ENCODE results near the gene SSBP4. TPM values are rescaled to one million over a fixed set of nuclear protein-coding genes. Genes with fewer than 3 reads are reported as not detected.

Gene SSBP4
- total RNA-seq, 1 experiment from 2014 or later: 97.5 TPM

GRCh38 chr19:18396471-18397241 is 22.5 kb upstream of the SSBP4 start:
- POLR2A ChIA-PET (ENCODE audit: unreplicated experiment): no interaction called here

DNA sequence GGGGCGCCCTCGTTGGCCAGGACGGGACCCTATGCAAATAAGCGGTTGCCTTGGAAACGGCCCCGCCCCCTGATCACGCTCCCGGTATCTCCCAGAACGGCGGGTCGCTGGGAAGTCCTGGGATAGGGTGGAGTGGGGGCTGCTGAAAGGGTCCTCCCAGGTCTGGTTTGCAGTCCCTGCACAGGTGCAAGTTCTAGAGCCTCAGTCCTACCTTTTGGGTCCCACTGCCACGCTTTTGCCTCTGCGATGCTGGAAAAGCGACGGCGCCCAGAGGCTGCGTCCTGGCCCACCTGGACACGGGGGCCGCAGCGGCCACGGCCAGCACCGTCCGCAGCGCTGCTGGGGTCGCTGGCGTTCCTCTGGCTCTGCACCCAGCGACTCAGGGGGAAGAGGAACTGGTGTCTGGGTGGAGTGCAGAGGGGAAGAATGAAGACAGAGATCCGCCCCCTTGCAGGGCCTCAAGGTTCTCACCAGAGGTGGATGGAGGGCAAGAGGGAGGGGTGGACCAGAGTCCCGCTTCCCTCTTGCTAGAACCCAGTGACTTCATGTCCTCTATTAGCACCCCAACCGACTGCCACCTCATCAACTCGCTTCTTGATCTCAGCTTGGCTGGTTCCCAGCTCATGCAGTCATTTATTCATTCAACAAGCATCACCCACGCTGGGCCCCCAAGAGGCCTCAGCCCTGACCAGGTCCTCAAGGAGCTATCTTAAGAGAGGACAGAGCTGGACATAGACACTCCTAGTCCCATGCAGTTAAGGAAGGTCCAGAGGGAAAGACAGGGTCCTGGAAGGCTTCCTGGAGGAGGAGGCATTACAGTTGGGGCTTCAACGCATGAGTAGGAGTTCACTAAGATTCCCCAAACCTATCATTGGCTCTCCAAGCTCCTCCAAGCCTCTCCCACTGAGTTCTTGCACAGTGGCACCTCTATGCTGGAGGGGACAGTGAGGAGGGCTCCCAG is 21.7 kb upstream of the SSBP4 start, which contains the start of gene LRRC25:
TSS of gene LRRC25 (minus strand) at position 381 of the 961 bp plus-strand sequence. CDS start 659 bp downstream, outside the sequence.
- no peak within 1 kb of the TSS for H3K4me2 ChIP-seq (ENCODE audit: low read length)
- POLR2A ChIA-PET (ENCODE audit: unreplicated experiment): no interaction called here
- H3K27me3 ChIP-seq (ENCODE audit: low read length): no peaks in the 10 kb centered on the region
- H2AFZ ChIP-seq (ENCODE audit: low read length): no peak within 1 kb of the TSS
- H3K27ac ChIP-seq (ENCODE audit: low read length): no peak within 1 kb of the TSS
- no peak for TF ChIP-seq EZH2phosphoT487 (IDR thresholded peaks at IDR 0.05; ENCODE audit: borderline replicate concordance, low read length)
- no peak for TF ChIP-seq CTCF (conservative IDR thresholded peaks at IDR 0.05; ENCODE audit: low read depth, low read length)
- no peak for TF ChIP-seq EZH2 (IDR thresholded peaks at IDR 0.05; ENCODE audit: low read length, unreplicated experiment)
- no TSS peak for BruUV-seq (replicated peaks)
- H3K36me3 ChIP-seq (ENCODE audit: low read depth, low read length): no peaks in the 10 kb centered on the region
- no peaks in the 10 kb centered on the region for H3F3A ChIP-seq (ENCODE audit: low read length, unreplicated experiment)
- intact Hi-C loops (cut with micrococcal nuclease): no loop called here
- peaks cover 10% of the 10 kb centered on the region; the same call in 1 of the 2 replicates for H3K4me1 ChIP-seq (ENCODE audit: insufficient read depth, low read length)
- no peaks in the 10 kb centered on the region for H3K9me2 ChIP-seq (replicated peaks; ENCODE audit: low read length)
- H3K4me3 ChIP-seq (ENCODE audit: low read length): no peak within 1 kb of the TSS
- H3K79me2 ChIP-seq (ENCODE audit: low read length): no peaks in the 10 kb centered on the region
- CTCF ChIA-PET: no interaction called here
- H3K9ac ChIP-seq (ENCODE audit: low read length): no peak within 1 kb of the TSS
- DNase-seq (no peak), ATAC-seq (no peak)
- no peaks in the 10 kb centered on the region for H3K9me3 ChIP-seq (ENCODE audit: low read length)
- no peaks in the 10 kb centered on the region for H4K20me1 ChIP-seq (ENCODE audit: low read length)

More at GRCh38 chr19:18396471-18397241, 22.5 kb upstream of the SSBP4 start:
- Histone ChIP-seq H3K4me1 (ENCODE audit: insufficient read depth, low read length) (peaks cover 10% of the 10 kb centered on the region; the same call in 1 of the 2 replicates), H3K36me3 (ENCODE audit: low read depth, low read length) (no peaks in the 10 kb centered on the region), H3K79me2 (ENCODE audit: low read length) (no peaks in the 10 kb centered on the region), H3K27me3 (ENCODE audit: low read length) (no peaks in the 10 kb centered on the region), H3K4me2 (ENCODE audit: low read length) (no peak overlapping the region), H3K9me3 (ENCODE audit: low read length) (no peaks in the 10 kb centered on the region), H4K20me1 (ENCODE audit: low read length) (no peaks in the 10 kb centered on the region), H3K9ac (ENCODE audit: low read length) (no peak overlapping the region), H3K27ac (ENCODE audit: low read length) (no peak overlapping the region), H3K4me3 (ENCODE audit: low read length) (no peak overlapping the region), H2AFZ (ENCODE audit: low read length) (no peak overlapping the region), H3F3A (ENCODE audit: low read length, unreplicated experiment) (no peaks in the 10 kb centered on the region), H3K9me2 (replicated peaks; ENCODE audit: low read length) (no peaks in the 10 kb centered on the region)
- ATAC-seq (no peak), DNase-seq (no peak)
- CTCF ChIA-PET: no interaction called here
- no peak for TF ChIP-seq EZH2 (IDR thresholded peaks at IDR 0.05; ENCODE audit: low read length, unreplicated experiment)
- TF ChIP-seq EZH2phosphoT487 (IDR thresholded peaks at IDR 0.05; ENCODE audit: borderline replicate concordance, low read length): no peak
- TF ChIP-seq CTCF (conservative IDR thresholded peaks at IDR 0.05; ENCODE audit: low read depth, low read length): no peak
- no TSS peak for BruUV-seq (replicated peaks)
- intact Hi-C loops (cut with micrococcal nuclease): no loop called here

Measured in PC-3 (cell line).